Fibroblast of skin of right quadriceps (primary cell): Measurements from ENCODE around the gene COX20.
A peak's percentile ranks its signal among the peaks of the same experiment; 100 is the strongest.
"Not testable (repeated sequence)": the region's sequence is repeated elsewhere in the genome, so short reads cannot be mapped to it uniquely, and the experiment has no call there.

Experiments used
- DNase-seq: peaks from one replicate; pipeline ENCODE4 v3.0.0-alpha.2; 2013

Gene COX20

GRCh38 chr1:244826712-244827111, 8.7 kb upstream of the COX20 start:
- DNase-seq, result no peak

GRCh38 chr1:244830639-244831038, 4.8 kb upstream of the COX20 start:
- no peak for DNase-seq

GRCh38 chr1:244833260-244833659, 2.2 kb upstream of the COX20 start:
- DNase-seq, result not testable (repeated sequence)

GRCh38 chr1:244833734-244834542, 1.5 kb upstream of the COX20 start:
- DNase-seq, result peak; percentile 80

GRCh38 chr1:244834543-244835275, 749 bp upstream of the COX20 start:
- DNase-seq, result peak; percentile 95

GRCh38 chr1:244836135-244836521, 670 bp downstream of the COX20 start:
- peak; percentile 25 for DNase-seq

- DNase-seq, result peak; percentile 16
Measured at GRCh38 chr1:244836584-244836983, 1.1 kb downstream of the COX20 start.

GRCh38 chr1:244837597-244838258, 2.3 kb downstream of the COX20 start:
- DNase-seq, result no peak

GRCh38 chr1:244839656-244840055, 4.2 kb downstream of the COX20 start:
- no peak for DNase-seq

- no peak for DNase-seq
Measured at GRCh38 chr1:244840219-244840794, 4.8 kb downstream of the COX20 start.

GRCh38 chr1:244841273-244841927, 5.9 kb downstream of the COX20 start:
- DNase-seq, result no peak

GRCh38 chr1:244843148-244843978, 7.9 kb downstream of the COX20 start:
- DNase-seq, result peak; percentile 58

GRCh38 chr1:244844155-244845121, 9.0 kb downstream of the COX20 start:
- DNase-seq, result no peak

- DNase-seq, result no peak
Measured at GRCh38 chr1:244846653-244847052, 11.2 kb downstream of the COX20 start.

GRCh38 chr1:244849189-244849866, 13.9 kb downstream of the COX20 start:
- no peak for DNase-seq

GRCh38 chr1:244850099-244850852, 14.8 kb downstream of the COX20 start:
- no peak for DNase-seq

GRCh38 chr1:244850896-244851295, 15.4 kb downstream of the COX20 start:
- no peak for DNase-seq

- DNase-seq, result no peak
Measured at GRCh38 chr1:244851546-244852231, 16.2 kb downstream of the COX20 start.

GRCh38 chr1:244852694-244853093, 17.2 kb downstream of the COX20 start:
- DNase-seq, result no peak
